Nucleus accumbens (tissue), 56 donors: Measurements from ENCODE around the gene DENND1B.
A peak's percentile ranks its signal among the peaks of the same experiment; 100 is the strongest.

Experiments
- DNase-seq, 56 donors: peaks; one replicate each; lab custom pipeline; 2025; lab: John Stamatoyannopoulos, UW

The DENND1B gene

DNA sequence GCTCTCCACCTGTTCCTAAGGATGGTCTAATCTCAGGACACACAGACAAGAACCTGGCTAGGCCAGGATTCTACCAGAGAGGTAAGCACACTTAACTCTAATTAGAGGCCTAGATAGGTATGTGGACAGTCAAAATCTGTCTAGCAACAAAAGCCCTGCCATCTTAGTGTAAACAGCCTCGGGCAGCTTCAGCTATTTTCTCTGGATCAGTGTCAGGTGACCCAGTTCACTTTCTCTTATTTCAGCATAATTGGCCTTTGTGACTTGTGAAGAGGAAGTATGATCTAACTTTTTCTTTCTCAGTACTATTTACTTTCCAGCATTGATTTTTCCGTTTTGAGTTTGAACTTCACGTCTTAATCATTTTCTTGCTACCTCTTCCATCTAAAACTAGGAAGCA is 289.5 kb downstream of the DENND1B start:
- no peak for DNase-seq

DNA sequence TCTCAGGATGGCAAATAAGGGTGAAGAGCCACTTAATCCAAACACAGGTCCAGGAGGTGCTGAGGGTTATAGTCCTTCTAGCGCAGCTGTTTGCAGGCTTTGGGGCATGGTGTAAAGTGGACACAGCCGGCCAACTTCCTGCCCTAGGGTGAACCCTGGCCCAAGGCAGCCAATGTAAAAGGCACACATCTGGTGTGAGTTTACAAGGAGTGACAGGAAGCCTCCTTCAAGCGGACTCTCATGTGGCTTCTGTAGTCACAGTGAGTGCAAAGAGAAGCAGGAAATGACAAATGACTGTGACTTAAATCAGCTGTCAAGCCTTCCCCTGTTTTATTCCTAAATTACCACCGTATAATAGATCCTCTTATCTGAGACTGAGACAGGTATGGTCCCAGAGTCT is 294.2 kb downstream of the DENND1B start:
- DNase-seq = no peak

DNA sequence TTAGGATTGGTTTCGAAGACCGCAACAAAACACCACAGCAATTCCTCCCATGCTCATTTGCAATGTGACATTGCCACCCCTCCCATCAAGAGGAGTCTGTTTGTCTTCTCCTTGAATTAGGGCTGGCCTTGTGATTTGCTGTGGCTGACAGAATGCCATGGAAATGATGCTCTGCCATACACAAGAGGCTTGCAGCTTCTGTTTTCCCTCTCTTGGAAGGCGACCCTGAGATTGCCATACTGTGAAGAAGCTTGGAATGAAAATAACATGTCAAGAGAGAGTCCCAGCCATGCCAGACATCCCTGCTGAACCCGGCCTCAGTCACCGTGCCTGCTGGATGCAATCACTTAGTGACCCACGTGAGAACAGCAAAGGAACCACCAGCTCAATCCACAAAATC is 294.8 kb downstream of the DENND1B start:
- no peak for DNase-seq

DNA sequence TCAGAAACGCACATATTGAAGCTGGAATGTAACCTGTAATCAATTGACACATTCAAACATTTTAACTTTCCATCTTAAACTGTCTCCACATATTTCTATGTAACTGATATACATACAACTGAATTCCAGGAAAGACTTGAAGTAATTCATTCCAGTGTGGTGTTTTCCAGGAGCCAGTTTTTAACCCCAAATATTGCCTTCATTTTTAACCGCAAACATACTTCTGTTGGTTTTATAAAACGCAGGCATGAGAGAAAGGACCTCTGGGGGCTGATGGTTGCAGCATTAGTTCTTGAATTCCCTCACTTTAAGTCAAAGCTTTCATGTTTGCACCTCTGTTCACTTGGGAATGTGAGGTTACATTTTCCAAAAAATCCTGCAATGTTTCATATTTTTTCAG is 303.1 kb downstream of the DENND1B start:
- DNase-seq = no peak

DNA sequence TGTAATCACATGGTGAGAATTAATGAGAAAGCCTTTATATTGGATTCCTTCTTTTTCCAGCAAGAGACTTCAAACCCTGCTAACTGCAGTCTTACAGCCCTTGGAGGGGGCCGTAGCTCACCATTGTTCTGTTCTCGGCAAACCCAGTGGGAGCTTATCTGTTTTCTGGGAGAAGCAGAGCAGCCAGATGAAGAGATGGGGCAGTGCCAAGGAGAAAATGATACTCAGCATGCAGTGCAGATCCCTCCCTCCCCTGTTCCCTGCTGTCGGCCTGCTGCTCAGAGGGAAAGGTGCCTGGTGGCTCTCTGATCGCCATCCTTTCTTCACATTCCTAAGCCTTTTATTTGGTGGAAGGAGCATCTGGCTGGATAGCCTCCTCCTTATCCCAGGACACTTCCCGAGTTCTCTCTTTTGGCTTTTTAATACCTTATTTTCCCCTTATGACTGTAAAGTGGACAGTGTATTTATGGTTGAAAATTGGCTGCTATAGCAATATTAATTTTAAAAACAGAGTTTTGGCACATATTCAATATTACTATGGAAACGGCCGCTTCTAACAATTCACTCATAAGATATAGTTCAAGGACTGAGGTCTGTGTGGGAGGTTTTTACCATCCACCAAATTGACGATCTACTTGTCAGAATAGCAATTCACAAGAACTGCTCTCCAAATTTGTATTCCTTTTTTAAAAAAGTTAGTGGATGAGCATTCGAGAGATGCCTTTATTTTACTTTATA is 303.9 kb downstream of the DENND1B start:
- DNase-seq = peak in 6 of 56 donors; percentile 2 to 31 (median 7)

DNA sequence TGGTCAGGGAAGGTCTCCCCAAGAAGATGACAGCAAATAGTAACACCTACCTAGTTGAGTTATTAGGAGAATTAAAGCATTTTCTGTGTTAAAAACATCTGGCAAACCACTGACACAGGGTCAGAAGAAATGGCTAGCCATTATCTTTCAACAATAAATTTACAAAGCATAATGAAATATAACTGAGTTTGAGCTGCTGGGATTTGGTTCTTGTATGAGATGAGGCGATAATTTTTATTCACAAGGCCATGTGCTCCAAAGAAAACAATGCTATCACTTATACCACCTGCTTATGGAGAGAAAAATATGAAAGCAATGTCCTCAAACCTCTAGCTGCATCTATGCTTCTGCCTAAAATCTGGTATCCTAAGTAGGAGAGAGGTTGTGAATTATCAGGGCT is 304.9 kb downstream of the DENND1B start:
- no peak for DNase-seq

DNA sequence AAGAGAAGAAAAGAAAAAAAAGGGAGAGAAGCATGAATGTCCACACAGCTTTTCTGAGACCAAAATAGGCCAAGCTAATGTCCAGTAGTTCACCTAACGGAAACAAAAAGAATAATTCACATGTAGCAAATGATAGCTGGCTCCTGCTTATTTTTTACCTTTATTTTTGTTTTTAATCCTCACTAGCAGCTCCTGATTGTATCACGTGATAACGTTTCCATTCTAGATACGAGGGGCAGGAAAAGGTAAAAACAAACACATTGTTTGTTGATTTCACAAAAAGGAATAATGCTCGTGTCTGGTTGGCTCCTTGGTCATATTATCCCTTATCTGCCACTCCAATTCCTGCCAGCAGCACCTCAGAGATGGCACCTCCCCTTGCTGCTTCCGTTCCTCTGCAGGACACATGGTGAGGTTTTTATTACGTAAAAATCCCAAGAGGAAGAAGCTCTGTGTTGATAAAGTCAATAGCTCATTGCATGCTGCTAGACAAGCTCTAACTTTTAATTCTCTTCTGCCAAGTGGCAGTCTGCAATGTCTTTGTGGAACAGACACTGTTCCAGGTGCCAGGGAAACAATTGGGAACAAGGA is 305.6 kb downstream of the DENND1B start:
- DNase-seq = no peak

DNA sequence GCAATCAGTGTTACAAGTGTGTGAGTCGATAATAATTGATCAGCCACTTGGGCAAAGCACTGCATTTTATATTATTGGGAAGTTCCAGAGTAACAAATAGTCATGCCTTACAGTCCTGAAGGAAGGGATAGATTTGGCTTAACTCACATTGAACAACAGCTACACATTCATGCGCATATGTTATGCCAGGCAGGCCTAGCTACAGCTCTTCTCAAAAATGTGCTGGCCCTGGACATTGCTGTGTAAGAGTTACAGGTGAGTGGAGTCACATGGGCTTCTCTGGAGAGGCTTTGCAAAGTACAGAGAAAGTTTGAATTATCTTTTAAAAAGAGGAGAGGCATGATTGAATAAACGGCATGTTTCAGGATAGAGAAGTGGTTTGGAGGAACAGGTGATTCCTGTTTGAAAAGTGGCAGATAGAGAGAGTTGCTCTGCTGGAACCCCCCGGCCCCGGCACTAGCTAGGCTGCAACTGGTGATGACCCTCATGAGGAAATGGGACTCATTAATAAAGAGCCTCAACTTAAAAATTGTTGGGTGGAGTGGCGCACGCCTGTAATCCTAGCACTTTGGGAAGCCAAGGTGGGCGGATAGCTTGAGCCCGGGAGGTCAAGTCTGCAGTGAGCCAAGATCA is 306.6 kb downstream of the DENND1B start:
- no peak for DNase-seq

DNA sequence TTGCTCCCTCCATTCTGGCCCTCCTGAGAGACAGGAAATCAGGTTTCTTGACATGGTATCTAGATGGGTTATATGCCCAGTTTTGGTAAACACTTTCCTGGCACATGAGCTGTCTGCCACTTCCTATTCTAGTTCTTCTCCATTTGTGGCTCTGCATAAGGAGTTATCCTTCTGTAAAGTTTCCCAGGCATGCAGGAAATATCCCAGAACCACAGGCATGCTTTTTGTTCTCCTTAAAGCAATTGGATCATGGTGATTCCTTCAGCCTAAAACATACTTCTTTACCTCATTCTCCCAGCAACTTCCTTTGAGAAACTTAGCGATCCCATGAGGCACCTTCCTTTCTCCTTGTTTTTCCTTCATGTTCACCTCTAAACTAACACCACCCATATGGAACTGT is 307.4 kb downstream of the DENND1B start:
- DNase-seq = no peak

DNA sequence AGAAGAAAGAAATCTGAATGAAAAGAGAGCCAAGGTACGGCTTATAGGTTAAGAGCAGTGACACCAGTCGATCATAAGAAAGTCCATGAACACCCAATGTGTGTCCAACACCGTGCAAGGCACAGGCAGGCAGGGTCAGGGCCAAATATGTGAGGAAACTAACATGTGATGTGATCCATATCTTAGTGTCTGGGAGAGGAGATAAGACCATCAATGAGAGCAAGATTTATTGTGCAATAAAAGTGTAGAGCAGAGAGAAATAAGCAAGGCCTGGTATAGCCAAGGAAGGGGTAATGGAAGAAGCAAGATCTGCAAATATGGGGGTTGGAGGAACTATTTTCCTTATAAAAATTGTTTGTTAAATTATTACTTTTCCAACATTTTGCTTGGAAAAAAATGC is 308.5 kb downstream of the DENND1B start:
- no peak for DNase-seq

DNA sequence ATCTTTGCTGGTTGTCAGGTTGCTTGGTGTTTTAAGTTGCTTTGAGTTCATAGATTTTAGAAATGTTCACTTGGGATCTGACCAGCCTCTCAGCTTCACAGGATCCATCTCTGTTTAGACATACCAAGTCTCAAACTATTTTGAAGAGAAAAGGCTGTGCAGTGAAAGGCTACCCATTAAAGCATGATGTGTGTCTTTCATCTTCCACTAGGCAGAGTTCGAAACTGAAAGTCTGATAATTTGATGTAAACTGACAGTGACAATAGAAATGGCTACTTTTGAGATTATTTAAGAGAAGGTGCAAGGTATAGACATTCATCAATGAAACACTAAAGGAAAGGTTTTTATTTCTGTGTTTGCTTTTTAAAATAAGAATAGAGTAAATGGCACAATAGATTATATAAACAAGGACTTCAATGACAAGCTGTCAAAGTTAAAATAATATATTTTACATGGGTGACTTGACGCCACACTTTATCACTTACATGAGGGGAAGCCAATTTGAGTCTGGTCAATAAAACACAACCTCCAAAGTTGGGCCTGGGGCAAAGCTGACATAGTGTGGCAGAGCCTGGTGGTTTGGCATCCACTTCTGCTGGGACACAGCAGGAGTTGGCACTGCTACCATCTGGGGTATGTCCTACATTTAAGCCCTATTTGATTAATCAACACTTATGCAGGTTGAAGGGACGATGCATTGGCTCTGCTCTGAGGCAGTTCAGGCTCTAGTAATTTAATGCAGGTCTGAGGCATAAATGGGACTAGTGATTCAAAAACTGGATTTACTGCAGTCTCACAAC is 309.6 kb downstream of the DENND1B start:
- DNase-seq = no peak

DNA sequence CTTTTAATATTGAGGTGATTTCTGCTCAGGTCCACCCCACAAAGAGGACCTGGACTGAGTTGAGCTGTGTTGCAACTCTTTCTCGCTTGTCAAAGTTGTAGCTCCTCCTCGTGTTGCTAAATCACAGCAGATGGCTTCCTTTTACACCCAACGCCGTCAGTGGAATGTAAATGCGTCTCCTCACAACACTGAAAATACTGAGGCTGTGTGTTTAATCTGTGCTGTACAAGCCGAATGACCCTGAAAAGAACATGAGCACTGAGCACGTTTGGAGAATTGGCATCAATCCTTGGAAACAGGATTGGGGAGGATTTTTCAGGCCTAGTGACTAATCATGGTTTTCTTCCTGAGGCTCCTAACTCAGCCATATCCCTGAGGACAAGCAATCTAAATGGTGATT is 311.2 kb downstream of the DENND1B start:
- DNase-seq = peak in 15 of 56 donors; percentile 1 to 44 (median 16)

DNA sequence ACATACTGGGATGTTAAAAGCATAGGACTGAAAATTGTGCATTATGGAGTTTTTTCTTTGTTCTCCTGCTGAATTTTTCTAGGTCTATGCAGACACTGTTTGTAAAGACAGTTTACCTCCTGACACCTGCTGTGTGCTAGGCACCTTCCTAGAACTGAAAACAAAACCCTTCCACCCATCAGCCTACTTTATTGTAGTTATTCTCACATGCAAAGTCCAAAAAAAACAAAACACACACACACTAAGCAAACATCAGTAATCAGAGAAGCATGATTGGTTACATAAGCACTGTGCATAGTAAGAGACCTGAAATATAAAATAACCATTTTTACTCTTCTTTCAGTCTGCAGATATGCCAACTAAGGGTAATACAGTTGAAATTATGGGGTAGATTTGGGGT is 312.1 kb downstream of the DENND1B start:
- DNase-seq = no peak

DNA sequence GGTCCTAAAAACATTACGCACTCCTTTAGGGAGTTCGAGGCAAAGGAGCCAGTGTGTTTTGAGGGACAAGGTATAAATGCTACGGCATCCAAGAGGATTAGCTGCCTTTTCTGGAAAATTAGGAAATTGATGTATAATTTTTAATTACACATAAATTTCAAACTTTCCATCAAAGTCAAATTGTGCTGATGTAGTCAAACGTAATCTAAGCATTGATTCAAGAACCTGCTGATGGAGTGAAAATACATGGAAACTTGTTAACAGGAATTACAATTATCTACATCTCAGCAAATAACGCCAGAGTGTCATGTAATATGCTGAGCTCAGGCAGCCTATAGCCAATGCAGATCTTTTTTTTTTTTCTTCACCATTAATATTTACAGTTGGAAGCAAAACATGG is 312.7 kb downstream of the DENND1B start:
- no peak for DNase-seq
